ENCODE measurements around the gene FGF18. TPM values are rescaled to one million over a fixed set of nuclear protein-coding genes. Genes with fewer than 3 reads are reported as not detected.
"Not testable (repeated sequence)": the region's sequence is repeated elsewhere in the genome, so short reads cannot be mapped to it uniquely, and the experiment has no call there.

The FGF18 gene, protein sequence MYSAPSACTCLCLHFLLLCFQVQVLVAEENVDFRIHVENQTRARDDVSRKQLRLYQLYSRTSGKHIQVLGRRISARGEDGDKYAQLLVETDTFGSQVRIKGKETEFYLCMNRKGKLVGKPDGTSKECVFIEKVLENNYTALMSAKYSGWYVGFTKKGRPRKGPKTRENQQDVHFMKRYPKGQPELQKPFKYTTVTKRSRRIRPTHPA
- total RNA-seq = 50.3 and 58.5 TPM in 2 replicates
- 81.9 and 85.1 TPM in 2 replicates for polyA plus RNA-seq

DNA sequence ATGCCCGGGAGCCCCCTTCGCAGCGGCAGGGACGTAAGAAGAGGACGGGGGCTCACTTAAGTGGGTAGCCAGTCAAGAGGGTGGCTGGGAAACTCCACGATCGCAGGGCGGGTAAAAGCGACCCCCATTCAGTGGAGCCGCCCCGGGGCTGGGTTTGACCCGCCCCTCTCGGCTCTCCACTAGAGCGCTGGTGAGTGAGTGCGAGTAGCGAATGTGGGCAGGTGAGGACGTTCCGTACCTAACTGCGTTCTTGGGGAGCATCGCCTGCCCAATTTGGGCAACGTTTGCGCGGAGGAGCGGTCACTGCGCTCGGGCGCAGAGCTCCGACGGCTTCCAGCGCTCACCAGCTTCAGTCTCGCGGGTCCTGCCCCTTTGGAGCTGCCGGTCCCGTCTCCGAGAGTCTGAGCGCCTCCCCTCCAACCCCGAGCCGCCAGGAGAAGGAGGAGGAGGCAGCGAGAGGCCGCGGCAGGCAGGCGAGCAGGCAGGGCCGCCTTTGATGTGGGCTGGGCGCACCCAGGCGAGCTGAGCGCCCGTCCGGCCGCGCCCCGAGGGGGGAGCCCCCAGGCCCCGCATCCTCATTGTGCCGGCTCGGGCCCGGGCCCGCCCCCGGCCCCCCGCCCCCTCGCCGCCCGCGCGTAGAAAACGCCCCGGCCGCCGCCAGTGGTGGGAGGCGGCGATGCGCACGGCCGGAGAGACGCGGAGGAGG, at the start of gene FGF18:
Gene FGF18, plus strand, starts transcription at position 666 of the 706 bp plus-strand sequence. CDS start 553 bp downstream, outside the sequence.
- Histone ChIP-seq H3K27me3 (peaks cover 6% of the 10 kb centered on the region), H3K4me3 (peak within 1 kb of the TSS; percentile 99), H3K9me3 (ENCODE audit: low read depth) (no peaks in the 10 kb centered on the region), H3K27ac (peak within 1 kb of the TSS; percentile 73), H3K4me1 (ENCODE audit: low read depth) (peaks cover 18% of the 10 kb centered on the region), H3K36me3 (peaks cover 2% of the 10 kb centered on the region)
- TF ChIP-seq, protein P1, sequence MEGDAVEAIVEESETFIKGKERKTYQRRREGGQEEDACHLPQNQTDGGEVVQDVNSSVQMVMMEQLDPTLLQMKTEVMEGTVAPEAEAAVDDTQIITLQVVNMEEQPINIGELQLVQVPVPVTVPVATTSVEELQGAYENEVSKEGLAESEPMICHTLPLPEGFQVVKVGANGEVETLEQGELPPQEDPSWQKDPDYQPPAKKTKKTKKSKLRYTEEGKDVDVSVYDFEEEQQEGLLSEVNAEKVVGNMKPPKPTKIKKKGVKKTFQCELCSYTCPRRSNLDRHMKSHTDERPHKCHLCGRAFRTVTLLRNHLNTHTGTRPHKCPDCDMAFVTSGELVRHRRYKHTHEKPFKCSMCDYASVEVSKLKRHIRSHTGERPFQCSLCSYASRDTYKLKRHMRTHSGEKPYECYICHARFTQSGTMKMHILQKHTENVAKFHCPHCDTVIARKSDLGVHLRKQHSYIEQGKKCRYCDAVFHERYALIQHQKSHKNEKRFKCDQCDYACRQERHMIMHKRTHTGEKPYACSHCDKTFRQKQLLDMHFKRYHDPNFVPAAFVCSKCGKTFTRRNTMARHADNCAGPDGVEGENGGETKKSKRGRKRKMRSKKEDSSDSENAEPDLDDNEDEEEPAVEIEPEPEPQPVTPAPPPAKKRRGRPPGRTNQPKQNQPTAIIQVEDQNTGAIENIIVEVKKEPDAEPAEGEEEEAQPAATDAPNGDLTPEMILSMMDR (IDR thresholded peaks at IDR 0.05; ENCODE audit: low read depth, low read length) = no peak
- peak; percentile 65 to 92 for DNase-seq (ENCODE audit: low read depth in 1 of 2, low spot score in 1 of 2)

DNA sequence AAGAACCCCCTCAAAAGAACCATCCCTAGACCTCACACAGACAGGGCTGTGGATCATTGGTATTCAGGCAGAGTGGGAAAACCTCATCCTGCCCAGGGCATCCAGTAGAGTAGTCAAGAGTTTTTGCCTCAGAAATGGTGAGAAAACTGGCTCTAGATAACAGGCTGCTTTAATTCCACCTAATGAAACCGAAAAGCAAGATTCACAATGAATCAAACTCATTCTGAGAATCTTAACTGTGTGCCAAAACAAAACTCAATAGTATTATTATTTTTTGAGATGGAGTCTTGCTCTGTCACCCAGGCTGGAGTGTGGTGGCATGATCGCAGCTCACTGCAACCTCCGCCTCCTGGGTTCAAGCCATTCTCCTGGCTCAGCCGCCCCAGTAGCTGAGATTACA, 49.5 kb upstream of the FGF18 start:
- no peak for DNase-seq (ENCODE audit: low read depth in 1 of 2, low spot score in 1 of 2)
- Histone ChIP-seq H3K9me3 (ENCODE audit: low read depth) (no peaks in the 10 kb centered on the region), H3K27me3 (no peaks in the 10 kb centered on the region), H3K27ac (no peak overlapping the region), H3K36me3 (no peaks in the 10 kb centered on the region), H3K4me1 (ENCODE audit: low read depth) (no peaks in the 10 kb centered on the region), H3K4me3 (no peak overlapping the region)
- TF ChIP-seq, protein P1 (IDR thresholded peaks at IDR 0.05; ENCODE audit: low read depth, low read length) = no peak

DNA sequence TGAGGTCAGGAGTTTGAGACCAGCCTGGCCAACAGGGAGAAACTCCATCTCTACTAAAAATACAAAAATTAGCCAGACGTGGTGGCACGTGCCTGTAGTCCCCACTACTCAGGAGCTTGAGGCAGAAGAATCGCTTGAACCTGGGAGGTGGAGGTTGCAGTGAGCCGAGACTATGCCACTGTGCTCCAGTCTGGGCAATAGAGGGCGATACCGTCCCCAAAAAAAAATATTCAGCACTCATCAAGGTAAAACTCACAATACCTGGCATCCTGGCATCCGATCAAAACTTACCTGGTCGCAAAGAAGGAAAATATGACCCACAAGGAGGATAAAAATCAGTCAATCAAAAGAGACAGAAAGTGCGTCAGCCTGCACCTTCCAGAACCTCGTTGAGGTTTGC, 48.6 kb upstream of the FGF18 start:
- H3K27ac ChIP-seq; DNase-seq (ENCODE audit: low read depth in 1 of 2, low spot score in 1 of 2); H3K4me3 ChIP-seq; H3K36me3 ChIP-seq; H3K9me3 ChIP-seq (ENCODE audit: low read depth); H3K4me1 ChIP-seq (ENCODE audit: low read depth); H3K27me3 ChIP-seq: not testable (repeated sequence)

DNA sequence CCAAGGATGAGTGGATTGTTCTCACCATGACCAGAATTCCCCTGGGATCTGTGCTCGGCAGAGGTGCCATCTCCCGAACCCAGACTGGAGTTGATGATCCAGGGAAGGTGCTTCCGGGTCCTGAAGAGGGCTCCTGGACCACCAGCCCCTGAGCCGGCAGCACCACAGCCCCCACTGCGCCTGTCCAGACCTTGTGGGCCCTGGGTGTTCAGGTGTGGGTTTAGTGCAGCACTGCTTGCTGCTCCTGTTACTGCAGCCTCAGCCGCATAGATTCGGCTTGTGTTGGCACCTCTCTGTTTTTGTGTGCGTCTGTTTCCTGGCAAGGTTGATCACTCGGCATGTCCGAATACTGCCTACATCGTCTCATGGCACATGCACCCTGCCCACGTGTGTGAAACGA, 48.1 kb upstream of the FGF18 start:
- Histone ChIP-seq H3K4me3 (no peak overlapping the region), H3K36me3 (no peaks in the 10 kb centered on the region), H3K4me1 (ENCODE audit: low read depth) (no peaks in the 10 kb centered on the region), H3K27ac (no peak overlapping the region), H3K27me3 (no peaks in the 10 kb centered on the region), H3K9me3 (ENCODE audit: low read depth) (no peaks in the 10 kb centered on the region)
- TF ChIP-seq, protein P1 (IDR thresholded peaks at IDR 0.05; ENCODE audit: low read depth, low read length) = no peak
- DNase-seq (ENCODE audit: low read depth in 1 of 2, low spot score in 1 of 2) = no peak

DNA sequence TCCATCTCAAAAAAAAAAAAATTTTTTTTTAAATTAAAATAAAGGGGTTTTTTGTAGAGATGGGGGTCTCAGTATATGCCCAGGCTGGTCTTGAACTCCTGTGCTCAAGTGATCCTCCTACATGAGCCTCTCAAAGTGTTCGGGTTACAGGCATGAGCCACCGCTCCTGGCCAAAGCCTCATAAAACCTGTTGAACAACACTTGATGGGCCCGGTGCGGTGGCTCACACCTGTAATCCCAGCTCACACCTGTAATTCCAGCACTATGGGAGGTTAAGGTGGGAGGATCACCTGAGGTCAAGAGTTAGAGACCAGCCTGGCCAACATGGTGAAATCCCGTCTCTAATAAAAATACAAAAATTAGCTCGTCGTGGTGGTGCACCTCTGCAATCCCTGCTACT, 39.5 kb upstream of the FGF18 start:
- H3K27me3 ChIP-seq = no peaks in the 10 kb centered on the region
- no peak overlapping the region for H3K4me3 ChIP-seq
- no peaks in the 10 kb centered on the region for H3K9me3 ChIP-seq (ENCODE audit: low read depth)
- DNase-seq (ENCODE audit: low read depth in 1 of 2, low spot score in 1 of 2) = no peak
- TF ChIP-seq, protein P1 (IDR thresholded peaks at IDR 0.05; ENCODE audit: low read depth, low read length) = no peak
- H3K4me1 ChIP-seq (ENCODE audit: low read depth) = no peaks in the 10 kb centered on the region
- H3K27ac ChIP-seq = no peak overlapping the region
- H3K36me3 ChIP-seq = no peaks in the 10 kb centered on the region

DNA sequence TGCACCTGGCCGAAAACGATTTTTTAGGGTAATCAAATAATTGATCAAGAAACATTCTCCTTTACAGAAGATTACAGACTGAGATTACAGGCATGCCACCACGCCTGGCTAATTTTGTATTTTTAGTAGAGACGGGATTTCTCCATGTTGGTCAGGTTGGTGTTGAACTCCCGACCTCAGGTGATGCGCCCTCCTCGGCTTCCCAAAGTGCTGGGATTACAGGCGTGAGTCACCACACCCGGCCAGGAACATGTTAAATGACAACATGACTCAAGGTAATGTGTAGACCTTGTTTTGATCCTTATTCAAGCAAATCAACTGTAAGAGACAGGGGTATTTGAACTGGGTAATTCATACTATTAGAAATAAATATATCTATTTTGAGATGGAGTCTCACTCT, 35.0 kb upstream of the FGF18 start:
- H3K4me3 ChIP-seq; H3K4me1 ChIP-seq (ENCODE audit: low read depth); H3K27ac ChIP-seq; DNase-seq (ENCODE audit: low read depth in 1 of 2, low spot score in 1 of 2); H3K27me3 ChIP-seq; H3K9me3 ChIP-seq (ENCODE audit: low read depth); H3K36me3 ChIP-seq: not testable (repeated sequence)

DNA sequence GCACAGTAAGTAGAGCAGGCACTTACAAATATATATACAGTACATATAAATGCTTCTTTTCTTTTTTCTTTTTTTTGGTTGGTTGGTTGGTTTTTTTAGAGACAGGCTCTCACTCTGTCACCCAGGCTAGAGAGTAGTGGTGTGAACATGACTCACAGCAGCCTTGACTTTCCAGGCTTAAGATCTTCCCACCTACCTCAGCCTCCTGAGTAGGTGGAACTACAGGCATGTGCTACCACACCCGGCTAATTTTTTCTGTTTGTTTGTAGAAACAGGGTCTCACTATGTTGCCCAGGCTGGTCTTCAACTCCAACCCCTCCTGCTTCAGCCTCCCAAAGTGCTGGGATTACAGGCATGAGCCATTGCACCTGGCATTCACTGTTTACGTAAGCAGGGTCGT, 34.4 kb upstream of the FGF18 start:
- not testable (repeated sequence) for H3K27ac ChIP-seq; H3K4me3 ChIP-seq; H3K27me3 ChIP-seq; H3K9me3 ChIP-seq (ENCODE audit: low read depth); H3K36me3 ChIP-seq; DNase-seq (ENCODE audit: low read depth in 1 of 2, low spot score in 1 of 2)
- H3K4me1 ChIP-seq (ENCODE audit: low read depth) = peaks cover 10% of the 10 kb centered on the region

Data from cardiac muscle cell (in vitro differentiated cells and primary cell).